Measurements from ENCODE around the gene WNT8B.

Gene WNT8B

GRCh38 chr10:100524638-100525037 lies 61.8 kb downstream of the WNT8B start:
- TF ChIP-seq CTCF (IDR thresholded peaks at IDR 0.05), result no peak
- H3K4me3 ChIP-seq, result no peak overlapping the region
- no peak for DNase-seq (ENCODE audit: low spot score)
- H3K27ac ChIP-seq, result no peak overlapping the region

GRCh38 chr10:100528123-100528886 lies 65.5 kb downstream of the WNT8B start:
- no peak overlapping the region for H3K27ac ChIP-seq
- TF ChIP-seq CTCF (IDR thresholded peaks at IDR 0.05), result no peak
- no peak for DNase-seq (ENCODE audit: low spot score)
- peak overlapping the region; percentile 97 for H3K4me3 ChIP-seq

- Histone ChIP-seq H3K27ac (peak overlapping the region; percentile 58 to 91), H3K4me3 (peak overlapping the region; percentile 97)
- no peak for DNase-seq (ENCODE audit: low spot score)
- no peak for TF ChIP-seq CTCF (IDR thresholded peaks at IDR 0.05)
These were observed 66.2 kb downstream of the WNT8B start for GRCh38 chr10:100528921-100529474.

DNA sequence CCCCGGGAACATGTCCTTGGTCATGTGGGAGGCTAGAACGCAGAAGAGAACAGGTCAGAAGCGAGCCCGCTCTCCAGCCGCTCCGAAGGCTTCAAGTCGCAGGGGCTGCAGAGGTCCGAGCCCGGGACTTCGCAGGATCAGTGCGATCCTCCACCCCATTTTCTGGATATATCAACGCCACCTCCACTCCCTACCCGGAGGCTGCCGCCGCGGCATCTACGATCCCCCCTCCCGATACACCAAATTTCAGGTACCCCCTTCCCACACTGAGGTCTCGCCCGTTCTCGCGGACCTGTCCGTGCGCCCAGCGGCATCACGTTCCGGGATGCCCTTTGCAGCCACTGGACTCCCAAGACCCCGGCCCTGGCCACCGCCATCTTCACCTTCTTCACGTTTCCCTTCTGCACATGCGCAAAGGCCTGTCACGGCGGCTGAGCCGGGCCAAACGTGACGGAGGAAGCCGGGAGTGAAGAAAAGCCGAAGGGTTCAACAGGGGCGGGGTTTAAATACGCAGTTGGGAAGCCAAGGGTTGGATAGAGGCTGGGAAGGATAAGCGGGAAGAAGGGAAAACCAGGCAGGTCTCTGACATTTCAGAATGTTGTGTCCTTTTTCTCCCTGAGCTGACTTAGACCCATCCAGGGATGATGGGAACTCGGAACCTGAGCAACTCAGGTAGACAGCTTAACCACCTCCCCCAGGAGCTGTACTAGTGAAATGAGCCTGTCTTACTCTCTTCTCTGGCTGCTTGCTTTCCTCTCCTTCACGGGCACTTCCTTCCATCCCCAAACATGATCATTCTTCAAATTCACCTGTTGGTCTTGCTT lies 66.9 kb downstream of the WNT8B start, which contains the start of gene NDUFB8:
Gene NDUFB8 (minus strand): TSS at position 397 of the 824 bp plus-strand sequence. CDS start 20 bp downstream, at position 377.
- Histone ChIP-seq H3K27ac (peak within 1 kb of the TSS; percentile 58 to 91), H3K4me3 (peak within 1 kb of the TSS; percentile 97)
- peak; percentile 88 for DNase-seq (ENCODE audit: low spot score)
- no peak for TF ChIP-seq CTCF (IDR thresholded peaks at IDR 0.05)

DNA sequence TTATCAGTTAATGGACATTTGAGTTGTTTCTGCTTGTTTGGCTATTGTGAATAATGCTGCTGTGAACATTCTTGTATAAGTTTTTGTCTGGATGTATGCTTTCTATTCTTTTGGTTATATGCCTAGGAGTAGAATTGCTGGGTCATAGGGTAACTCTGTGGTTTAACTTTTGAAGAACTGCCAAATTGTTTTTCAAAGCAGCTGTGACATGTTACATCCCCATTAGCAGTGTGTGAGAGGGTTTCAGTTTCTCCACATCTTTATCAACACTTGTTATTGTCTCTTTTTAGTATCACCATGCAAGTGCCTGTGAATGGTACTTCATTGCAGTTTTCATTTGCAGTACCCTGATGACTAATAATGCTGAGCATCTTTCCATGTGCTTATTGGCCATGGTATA lies 69.0 kb downstream of the WNT8B start:
- no peak for TF ChIP-seq CTCF (IDR thresholded peaks at IDR 0.05)
- H3K27ac ChIP-seq, result no peak overlapping the region
- no peak overlapping the region for H3K4me3 ChIP-seq
- no peak for DNase-seq (ENCODE audit: low spot score)
